ENCODE measurements around the gene PTPN22. TPM values are rescaled to one million over a fixed set of nuclear protein-coding genes. Genes with fewer than 3 reads are reported as not detected.

Gene PTPN22
- total and polyA plus RNA-seq, 2 donors from 2014 or later, result 0.32 to 6.6 TPM

DNA sequence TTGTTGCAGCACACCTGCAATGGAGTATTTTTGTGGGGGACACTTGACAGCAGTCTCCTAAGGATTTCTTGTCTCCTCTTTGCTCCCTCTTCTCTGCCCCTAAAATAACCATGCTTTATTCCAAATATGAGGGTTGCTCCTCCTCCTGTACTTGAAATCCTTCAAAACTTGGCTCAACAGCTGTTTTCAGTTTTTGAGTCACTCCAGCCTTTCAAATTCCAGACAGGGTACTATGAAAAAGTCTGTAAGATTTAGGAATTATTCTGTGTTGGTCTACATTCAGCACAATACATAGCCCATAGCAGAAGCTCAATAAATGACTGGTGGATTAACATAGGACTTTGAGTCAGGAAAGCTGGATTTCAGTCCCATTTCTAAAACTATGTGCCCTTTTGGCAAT lies 27.6 kb upstream of the PTPN22 start:
- FAIRE-seq, result no peak
- Histone ChIP-seq H3K27me3 (ENCODE audit: control insufficient read depth, insufficient read depth, low read length) (no peaks in the 10 kb centered on the region), H3K4me1 (ENCODE audit: control insufficient read depth in 2 of 3, insufficient read depth in 2 of 3, low read depth in 1 of 3, low read length in 3 of 3) (peaks cover 0 to 4% (median 0%) of the 10 kb centered on the region in 3 donors), H3K4me3 (ENCODE audit: low read length in 3 of 3) (no peak overlapping the region), H3K9ac (ENCODE audit: low read length in 3 of 3) (no peak overlapping the region), H3K27ac (ENCODE audit: low read depth in 2 of 2, low read length in 2 of 2) (no peak overlapping the region), H3K36me3 (ENCODE audit: control insufficient read depth in 2 of 3, insufficient read depth in 3 of 3, low read length in 3 of 3) (peaks cover 10 to 36% (median 23%) of the 10 kb centered on the region in 3 donors), H3K9me3 (ENCODE audit: control insufficient read depth in 2 of 3, insufficient read depth in 1 of 3, low read length in 3 of 3) (no peaks in the 10 kb centered on the region)
- DNase-seq, result no peak
- intact Hi-C loops (cut with DNase I), result no loop called here
- TF ChIP-seq, protein P1, sequence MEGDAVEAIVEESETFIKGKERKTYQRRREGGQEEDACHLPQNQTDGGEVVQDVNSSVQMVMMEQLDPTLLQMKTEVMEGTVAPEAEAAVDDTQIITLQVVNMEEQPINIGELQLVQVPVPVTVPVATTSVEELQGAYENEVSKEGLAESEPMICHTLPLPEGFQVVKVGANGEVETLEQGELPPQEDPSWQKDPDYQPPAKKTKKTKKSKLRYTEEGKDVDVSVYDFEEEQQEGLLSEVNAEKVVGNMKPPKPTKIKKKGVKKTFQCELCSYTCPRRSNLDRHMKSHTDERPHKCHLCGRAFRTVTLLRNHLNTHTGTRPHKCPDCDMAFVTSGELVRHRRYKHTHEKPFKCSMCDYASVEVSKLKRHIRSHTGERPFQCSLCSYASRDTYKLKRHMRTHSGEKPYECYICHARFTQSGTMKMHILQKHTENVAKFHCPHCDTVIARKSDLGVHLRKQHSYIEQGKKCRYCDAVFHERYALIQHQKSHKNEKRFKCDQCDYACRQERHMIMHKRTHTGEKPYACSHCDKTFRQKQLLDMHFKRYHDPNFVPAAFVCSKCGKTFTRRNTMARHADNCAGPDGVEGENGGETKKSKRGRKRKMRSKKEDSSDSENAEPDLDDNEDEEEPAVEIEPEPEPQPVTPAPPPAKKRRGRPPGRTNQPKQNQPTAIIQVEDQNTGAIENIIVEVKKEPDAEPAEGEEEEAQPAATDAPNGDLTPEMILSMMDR (IDR thresholded peaks at IDR 0.05; ENCODE audit: borderline replicate concordance, extremely low read depth, insufficient read depth), result no peak

- Histone ChIP-seq H3K9ac (ENCODE audit: low read length in 3 of 3) (no peak overlapping the region), H3K27me3 (ENCODE audit: control insufficient read depth, insufficient read depth, low read length) (no peaks in the 10 kb centered on the region), H3K27ac (ENCODE audit: low read depth in 2 of 2, low read length in 2 of 2) (no peak overlapping the region), H3K4me3 (ENCODE audit: low read length in 3 of 3) (no peak overlapping the region), H3K9me3 (ENCODE audit: control insufficient read depth in 2 of 3, insufficient read depth in 1 of 3, low read length in 3 of 3) (no peaks in the 10 kb centered on the region), H3K36me3 (ENCODE audit: control insufficient read depth in 2 of 3, insufficient read depth in 3 of 3, low read length in 3 of 3) (peaks cover 10 to 36% (median 23%) of the 10 kb centered on the region in 3 donors), H3K4me1 (ENCODE audit: control insufficient read depth in 2 of 3, insufficient read depth in 2 of 3, low read depth in 1 of 3, low read length in 3 of 3) (no peaks in the 10 kb centered on the region)
- TF ChIP-seq, protein P1 (IDR thresholded peaks at IDR 0.05; ENCODE audit: borderline replicate concordance, extremely low read depth, insufficient read depth), result no peak
- no peak for FAIRE-seq
- no peak for DNase-seq
- intact Hi-C loops (cut with DNase I), result no loop called here
Observed at GRCh38 chr1:113898241-113898814, 26.8 kb upstream of the PTPN22 start.

- H3K4me3 ChIP-seq (ENCODE audit: low read length in 3 of 3), result no peak overlapping the region
- FAIRE-seq, result no peak
- DNase-seq, result no peak
- peaks cover 7 to 36% (median 23%) of the 10 kb centered on the region in 3 donors for H3K36me3 ChIP-seq (ENCODE audit: control insufficient read depth in 2 of 3, insufficient read depth in 3 of 3, low read length in 3 of 3)
- no peaks in the 10 kb centered on the region for H3K4me1 ChIP-seq (ENCODE audit: control insufficient read depth in 2 of 3, insufficient read depth in 2 of 3, low read depth in 1 of 3, low read length in 3 of 3)
- H3K9me3 ChIP-seq (ENCODE audit: control insufficient read depth in 2 of 3, insufficient read depth in 1 of 3, low read length in 3 of 3), result no peaks in the 10 kb centered on the region
- TF ChIP-seq, protein P1 (IDR thresholded peaks at IDR 0.05; ENCODE audit: borderline replicate concordance, extremely low read depth, insufficient read depth), result no peak
- no peaks in the 10 kb centered on the region for H3K27me3 ChIP-seq (ENCODE audit: control insufficient read depth, insufficient read depth, low read length)
- no peak overlapping the region for H3K9ac ChIP-seq (ENCODE audit: low read length in 3 of 3)
- intact Hi-C loops (cut with DNase I), result no loop called here
- no peak overlapping the region for H3K27ac ChIP-seq (ENCODE audit: low read depth in 2 of 2, low read length in 2 of 2)
Observed at GRCh38 chr1:113895961-113896360, 24.4 kb upstream of the PTPN22 start.

GRCh38 chr1:113895098-113895497 lies 23.6 kb upstream of the PTPN22 start:
- Histone ChIP-seq H3K27me3 (ENCODE audit: control insufficient read depth, insufficient read depth, low read length) (no peaks in the 10 kb centered on the region), H3K4me3 (ENCODE audit: low read length in 3 of 3) (no peak overlapping the region), H3K9me3 (ENCODE audit: control insufficient read depth in 2 of 3, insufficient read depth in 1 of 3, low read length in 3 of 3) (no peaks in the 10 kb centered on the region), H3K4me1 (ENCODE audit: control insufficient read depth in 2 of 3, insufficient read depth in 2 of 3, low read depth in 1 of 3, low read length in 3 of 3) (no peaks in the 10 kb centered on the region), H3K27ac (ENCODE audit: low read depth in 2 of 2, low read length in 2 of 2) (no peak overlapping the region), H3K36me3 (ENCODE audit: control insufficient read depth in 2 of 3, insufficient read depth in 3 of 3, low read length in 3 of 3) (peaks cover 7 to 36% (median 21%) of the 10 kb centered on the region in 3 donors), H3K9ac (ENCODE audit: low read length in 3 of 3) (no peak overlapping the region)
- intact Hi-C loops (cut with DNase I), result no loop called here
- no peak for FAIRE-seq
- TF ChIP-seq, protein P1 (IDR thresholded peaks at IDR 0.05; ENCODE audit: borderline replicate concordance, extremely low read depth, insufficient read depth), result no peak
- DNase-seq, result no peak

Data from kidney (tissue), 14 donors.